Erythroblast (primary cell): Measurements from ENCODE around the gene LPAR3.

Source experiments
- DNase-seq, 2 experiments: peaks; one replicate each; lab custom pipeline; 2025; lab: John Stamatoyannopoulos, UW
- GATA1 ChIP-seq: IDR thresholded peaks from 2 replicates; pipeline ENCODE4 v1.6.1; 2011; ENCODE audit warnings: low read depth, mild to moderate bottlenecking, control low read depth, low read length, moderate library complexity
- POLR2A ChIP-seq: IDR thresholded peaks from 2 replicates; pipeline ENCODE4 v1.6.1; 2011; ENCODE audit warnings: mild to moderate bottlenecking, low read length

The LPAR3 gene

GRCh38 chr1:84776639-84777038 is 116.4 kb downstream of the LPAR3 start:
- TF ChIP-seq GATA1 (no peak), POLR2A (no peak)
- no peak for DNase-seq

- DNase-seq = no peak
- TF ChIP-seq POLR2A = no peak
- TF ChIP-seq GATA1 = no peak
These were observed 117.5 kb downstream of the LPAR3 start for GRCh38 chr1:84775535-84775920.

GRCh38 chr1:84774669-84775534 is 118.1 kb downstream of the LPAR3 start:
- no peak for DNase-seq

DNA sequence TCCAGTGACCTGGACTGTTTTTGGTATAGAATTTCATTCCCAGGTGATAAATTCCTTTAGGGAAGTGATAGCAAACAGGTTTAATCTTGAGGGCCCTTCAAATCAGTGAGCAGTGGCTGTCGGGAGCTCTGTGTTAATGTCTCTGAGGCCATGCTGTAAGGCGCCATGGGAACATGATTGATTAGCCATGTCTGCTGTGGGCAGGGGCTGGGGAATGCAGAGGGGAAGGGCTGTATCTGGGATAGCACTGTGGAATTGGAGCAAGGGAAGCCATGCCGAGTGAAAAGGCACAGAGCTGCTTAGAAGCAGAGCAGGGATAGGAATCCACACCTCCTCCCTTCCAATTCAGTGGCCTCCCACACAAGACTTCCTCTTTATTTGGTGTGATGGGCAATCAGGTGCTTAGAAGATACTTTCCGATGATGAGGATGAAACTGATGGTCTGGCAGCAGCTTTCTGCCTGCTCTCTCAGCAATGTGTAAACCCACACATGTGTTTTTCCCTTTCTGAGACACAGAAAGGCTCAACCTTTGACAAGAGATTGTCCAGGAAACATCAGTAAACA is 119.0 kb downstream of the LPAR3 start:
- TF ChIP-seq GATA1 = no peak
- TF ChIP-seq POLR2A = no peak
- no peak for DNase-seq

More at GRCh38 chr1:84774669-84775534, 118.1 kb downstream of the LPAR3 start:
- TF ChIP-seq GATA1 (no peak), POLR2A (no peak)

DNA sequence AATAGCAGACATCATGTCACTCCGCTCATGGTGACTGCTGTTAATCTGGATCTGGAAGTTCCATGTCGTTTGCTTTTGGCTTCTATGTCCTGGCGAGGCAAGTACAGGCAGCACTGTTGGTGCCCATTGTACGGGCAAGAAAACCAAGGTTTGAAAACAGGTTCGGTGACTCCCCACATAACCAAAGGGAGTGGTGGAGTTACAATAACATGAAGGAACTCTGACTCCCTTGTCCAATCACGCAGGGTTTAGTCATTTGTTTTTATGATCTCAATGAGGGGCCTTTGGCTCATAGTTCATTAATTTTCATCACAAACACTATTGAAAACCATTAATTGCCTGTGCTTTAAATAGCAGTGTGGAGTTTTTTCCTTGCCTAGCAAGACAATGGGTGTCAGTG is 119.8 kb downstream of the LPAR3 start:
- no peak for DNase-seq
- TF ChIP-seq POLR2A (no peak), GATA1 (no peak)

GRCh38 chr1:84772428-84772943 is 120.5 kb downstream of the LPAR3 start:
- no peak for TF ChIP-seq POLR2A
- no peak for TF ChIP-seq GATA1
- peak; percentile 71 to 86 for DNase-seq

GRCh38 chr1:84771895-84772294 is 121.1 kb downstream of the LPAR3 start:
- TF ChIP-seq POLR2A (no peak), GATA1 (no peak)
- DNase-seq = no peak

- no peak for DNase-seq
- TF ChIP-seq POLR2A = no peak
- no peak for TF ChIP-seq GATA1
These were observed 122.5 kb downstream of the LPAR3 start for GRCh38 chr1:84770481-84770880.

- no peak for TF ChIP-seq POLR2A
- no peak for TF ChIP-seq GATA1
- DNase-seq = no peak
These were observed 123.4 kb downstream of the LPAR3 start for GRCh38 chr1:84769636-84770035.

GRCh38 chr1:84768634-84769033 is 124.4 kb downstream of the LPAR3 start:
- TF ChIP-seq GATA1 (no peak), POLR2A (no peak)
- no peak for DNase-seq

- no peak for DNase-seq
- TF ChIP-seq GATA1 (no peak), POLR2A (no peak)
These were observed 128.9 kb downstream of the LPAR3 start for GRCh38 chr1:84763912-84764680.

GRCh38 chr1:84762664-84763063 is 130.3 kb downstream of the LPAR3 start:
- TF ChIP-seq POLR2A (no peak), GATA1 (no peak)
- no peak for DNase-seq
